DND-41 (cell line): Measurements from ENCODE around the gene CUBN.

ENCODE experiments used
- ATAC-seq: fragments of 200-7000 bp; cut with Tn5 transposase; 3 replicates; pipeline ENCODE4 v1.9.1; 2021; ENCODE audit warnings: low read depth; ENCODE audit not compliant: insufficient read depth
- DNase-seq: peaks from one replicate; pipeline ENCODE4 v3.0.0-alpha.2; 2020
- H2AFZ ChIP-seq: 2 replicates; pipeline ENCODE4 v1.6.0; 2012; ENCODE audit warnings: low read depth, low read length
- H3K27ac ChIP-seq: 2 replicates; pipeline ENCODE4 v1.5.1; 2012; ENCODE audit warnings: low read length, inconsistent platforms
- H3K27me3 ChIP-seq: fragments of 200-600 bp; sonication (generic); 2 replicates; pipeline ENCODE4 v1.6.0; 2012; ENCODE audit warnings: low read length, mild to moderate bottlenecking, inconsistent platforms; ENCODE audit not compliant: insufficient read depth, poor library complexity
- H3K36me3 ChIP-seq: 2 replicates; pipeline ENCODE4 v1.5.1; 2012; ENCODE audit warnings: low read length, inconsistent platforms; ENCODE audit not compliant: insufficient read depth
- H3K4me1 ChIP-seq: 2 replicates; pipeline ENCODE4 v1.5.1; 2012; ENCODE audit warnings: mild to moderate bottlenecking, low read length; ENCODE audit not compliant: insufficient read depth
- H3K4me2 ChIP-seq: 2 replicates; pipeline ENCODE4 v1.6.0; 2012; ENCODE audit warnings: mild to moderate bottlenecking, moderate library complexity, low read length, inconsistent platforms; ENCODE audit not compliant: insufficient read depth
- H3K4me3 ChIP-seq, 2 experiments: fragments of 200-600 bp in 1 of 2; shearing (Covaris generic) in 1 of 2; 2 replicates each; pipeline ENCODE4 v1.5.1; 2012 to 2016; ENCODE audit warnings: inconsistent platforms in 2 of 2, low read length in 2 of 2, mild to moderate bottlenecking in 2 of 2, low read depth in 1 of 2, moderate library complexity in 1 of 2
- H3K79me2 ChIP-seq: 2 replicates; pipeline ENCODE4 v1.6.0; 2012; ENCODE audit warnings: low read length, inconsistent platforms; ENCODE audit not compliant: insufficient read depth
- H3K9ac ChIP-seq: 2 replicates; pipeline ENCODE4 v1.6.0; 2012; ENCODE audit warnings: low read depth, mild to moderate bottlenecking, inconsistent platforms, low read length, moderate library complexity
- H3K9me3 ChIP-seq: 2 replicates; pipeline ENCODE4 v1.5.1; 2012; ENCODE audit warnings: low read length, moderate library complexity, mild to moderate bottlenecking, inconsistent platforms; ENCODE audit not compliant: insufficient read depth, severe bottlenecking
- H4K20me1 ChIP-seq: 2 replicates; pipeline ENCODE4 v1.6.0; 2012; ENCODE audit warnings: low read length; ENCODE audit not compliant: insufficient read depth
- EZH2 ChIP-seq: IDR thresholded peaks from 3 replicates; pipeline ENCODE4 v1.6.1; 2012; ENCODE audit warnings: borderline replicate concordance, low read depth, mild to moderate bottlenecking, moderate library complexity, low read length, inconsistent platforms; ENCODE audit not compliant: severe bottlenecking
- TF ChIP-seq, protein P1 (sequence below): IDR thresholded peaks from 2 replicates; pipeline ENCODE4 v1.5.1; 2012; ENCODE audit warnings: borderline replicate concordance, low read length, moderate library complexity, mild to moderate bottlenecking; ENCODE audit not compliant: poor library complexity, severe bottlenecking; ENCODE audit errors: extremely low read depth

Gene CUBN

DNA sequence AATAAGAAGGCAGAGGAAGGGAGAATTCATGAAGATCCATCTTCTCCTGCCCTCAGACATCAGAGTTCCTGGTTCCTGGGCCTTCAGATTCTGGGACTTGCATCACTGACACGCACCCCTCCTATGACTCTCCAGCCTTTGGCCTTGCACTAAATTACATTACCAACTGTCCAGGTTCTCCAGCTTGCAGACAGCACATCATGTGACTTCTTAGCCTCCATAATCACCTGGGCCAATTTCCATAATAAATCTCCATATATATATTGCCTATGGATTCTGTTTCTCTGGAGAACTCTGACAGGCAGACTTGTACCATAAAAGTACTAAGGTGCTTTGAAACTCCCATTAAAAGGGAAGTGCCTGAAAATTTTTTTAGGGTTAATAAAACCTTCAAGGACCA, 335.6 kb downstream of the CUBN start:
- peaks cover 5% of the 10 kb centered on the region for H4K20me1 ChIP-seq
- H3K79me2 ChIP-seq = peaks cover 4% of the 10 kb centered on the region; the same call in 1 of the 2 replicates
- H3K9me3 ChIP-seq = no peaks in the 10 kb centered on the region
- ATAC-seq (no peak), DNase-seq (no peak)
- H3K4me1 ChIP-seq = no peaks in the 10 kb centered on the region
- H3K9ac ChIP-seq = no peak overlapping the region
- no peak for TF ChIP-seq EZH2
- TF ChIP-seq, protein P1, sequence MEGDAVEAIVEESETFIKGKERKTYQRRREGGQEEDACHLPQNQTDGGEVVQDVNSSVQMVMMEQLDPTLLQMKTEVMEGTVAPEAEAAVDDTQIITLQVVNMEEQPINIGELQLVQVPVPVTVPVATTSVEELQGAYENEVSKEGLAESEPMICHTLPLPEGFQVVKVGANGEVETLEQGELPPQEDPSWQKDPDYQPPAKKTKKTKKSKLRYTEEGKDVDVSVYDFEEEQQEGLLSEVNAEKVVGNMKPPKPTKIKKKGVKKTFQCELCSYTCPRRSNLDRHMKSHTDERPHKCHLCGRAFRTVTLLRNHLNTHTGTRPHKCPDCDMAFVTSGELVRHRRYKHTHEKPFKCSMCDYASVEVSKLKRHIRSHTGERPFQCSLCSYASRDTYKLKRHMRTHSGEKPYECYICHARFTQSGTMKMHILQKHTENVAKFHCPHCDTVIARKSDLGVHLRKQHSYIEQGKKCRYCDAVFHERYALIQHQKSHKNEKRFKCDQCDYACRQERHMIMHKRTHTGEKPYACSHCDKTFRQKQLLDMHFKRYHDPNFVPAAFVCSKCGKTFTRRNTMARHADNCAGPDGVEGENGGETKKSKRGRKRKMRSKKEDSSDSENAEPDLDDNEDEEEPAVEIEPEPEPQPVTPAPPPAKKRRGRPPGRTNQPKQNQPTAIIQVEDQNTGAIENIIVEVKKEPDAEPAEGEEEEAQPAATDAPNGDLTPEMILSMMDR = no peak
- 0 out of 2 replicates have a peak, but pooled peaks cover 3% of the 10 kb centered on the region for H3K36me3 ChIP-seq
- H3K4me3 ChIP-seq = no peak overlapping the region
- H3K27me3 ChIP-seq = no peaks in the 10 kb centered on the region
- no peak overlapping the region for H3K4me2 ChIP-seq
- H3K27ac ChIP-seq = no peak overlapping the region
- H2AFZ ChIP-seq = no peak overlapping the region

DNA sequence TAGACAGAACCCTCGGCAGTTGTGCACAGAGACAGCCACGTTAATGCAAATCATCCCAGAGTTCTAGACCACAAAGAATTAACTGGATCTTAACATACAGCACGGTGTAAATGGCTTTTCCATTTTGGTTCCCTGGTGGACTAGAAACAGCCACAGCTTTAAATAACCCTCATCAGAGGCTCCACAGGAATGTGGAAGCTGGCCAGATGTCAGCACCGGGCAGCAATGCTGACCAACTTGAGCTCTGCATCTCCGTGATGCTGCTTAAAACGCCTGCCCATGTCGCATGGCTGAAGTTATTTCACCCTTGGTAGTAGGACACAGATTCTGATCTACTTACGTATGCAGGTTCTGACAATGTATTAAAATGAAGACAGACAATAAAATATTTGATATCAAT, 336.9 kb downstream of the CUBN start:
- no peak for ATAC-seq
- Histone ChIP-seq H3K4me2 (no peak overlapping the region), H3K27me3 (no peaks in the 10 kb centered on the region), H3K79me2 (peaks cover 4% of the 10 kb centered on the region; the same call in 1 of the 2 replicates), H3K4me1 (no peaks in the 10 kb centered on the region), H3K9me3 (no peaks in the 10 kb centered on the region), H2AFZ (no peak overlapping the region), H4K20me1 (peaks cover 5% of the 10 kb centered on the region), H3K36me3 (0 out of 2 replicates have a peak, but pooled peaks cover 3% of the 10 kb centered on the region), H3K4me3 (no peak overlapping the region), H3K27ac (no peak overlapping the region), H3K9ac (no peak overlapping the region)
- no peak for TF ChIP-seq EZH2
- TF ChIP-seq, protein P1 = no peak
- DNase-seq = no peak

DNA sequence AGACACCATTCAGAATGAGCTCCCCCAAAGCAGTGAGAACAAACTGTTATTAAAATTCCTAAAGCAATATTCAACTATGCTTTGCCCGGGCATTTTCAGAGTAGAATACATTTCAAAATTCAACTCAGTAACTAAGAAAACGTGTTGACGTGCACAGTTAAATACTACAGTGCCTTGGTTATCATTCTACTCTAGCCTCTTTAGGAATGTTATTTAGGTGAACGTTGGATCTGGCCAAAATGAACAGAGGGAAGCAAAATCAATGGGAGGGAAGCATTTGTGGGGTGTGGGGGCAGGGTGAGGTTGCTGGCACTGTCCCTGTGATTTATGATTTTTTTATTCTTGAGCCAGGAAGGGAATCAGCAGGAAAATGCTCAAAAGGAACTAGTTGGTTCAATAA, 339.8 kb downstream of the CUBN start:
- H3K4me1 ChIP-seq = no peaks in the 10 kb centered on the region
- TF ChIP-seq EZH2 = no peak
- TF ChIP-seq, protein P1 = no peak
- no peak for DNase-seq

More for the DNA sequence above, 339.8 kb downstream of the CUBN start:
- Histone ChIP-seq H3K27me3 (no peaks in the 10 kb centered on the region), H3K79me2 (no peaks in the 10 kb centered on the region; the same call in 1 of the 2 replicates), H3K36me3 (0 out of 2 replicates have a peak, but pooled peaks cover 3% of the 10 kb centered on the region), H3K4me3 (no peak overlapping the region), H3K9me3 (no peaks in the 10 kb centered on the region), H2AFZ (no peak overlapping the region), H3K27ac (no peak overlapping the region), H3K4me2 (no peak overlapping the region), H4K20me1 (peaks cover 5% of the 10 kb centered on the region), H3K9ac (no peak overlapping the region)
- no peak for ATAC-seq
